ENCODE results near the gene COL11A1. TPM values are rescaled to one million over a fixed set of nuclear protein-coding genes. Genes with fewer than 3 reads are reported as not detected.
A peak's percentile ranks its signal among the peaks of the same experiment; 100 is the strongest.

COL11A1 gene
- total RNA-seq (2014; rRNA removed; shearing (Covaris generic)) (0.22 TPM in 1 of 2 replicates, not detected in the other), total RNA-seq (2022) (not detected in 2 replicates), Bru-seq, nascent RNA (percentile 0 among the genes with signal in this experiment), BruChase-seq, experiment 1, labeled RNA remaining after a 6-hour chase (not detected), BruChase-seq, experiment 2, labeled RNA remaining after a 2-hour chase (percentile 1 among the genes with signal in this experiment)
- long read RNA-seq: 0 reads

GRCh38 chr1:103108376-103109150, at the start of gene COL11A1:
Gene COL11A1 (minus strand): TSS chr1:103108522. CDS start chr1:103108178, 344 bp downstream.
- Histone ChIP-seq H3K4me3 (ENCODE audit: low read depth, low read length, poor library complexity, severe bottlenecking) (no peak within 1 kb of the TSS), H3K36me3 (ENCODE audit: insufficient read depth, low read length) (no peaks in the 10 kb centered on the region), H3K9me2 (ENCODE audit: insufficient read depth, low read length) (no peaks in the 10 kb centered on the region), H2AFZ (ENCODE audit: low read length) (no peak within 1 kb of the TSS), H3K4me2 (ENCODE audit: low read length) (no peak within 1 kb of the TSS), H4K20me1 (ENCODE audit: insufficient read depth, low read length) (no peaks in the 10 kb centered on the region), H3K9me3 (ENCODE audit: low read length) (no peaks in the 10 kb centered on the region), H3K27ac (ENCODE audit: low read depth, low read length, poor library complexity, severe bottlenecking) (no peak within 1 kb of the TSS), H3K4me1 (ENCODE audit: insufficient read depth, low read length, poor library complexity, severe bottlenecking) (no peaks in the 10 kb centered on the region), H3K79me2 (ENCODE audit: insufficient read depth, low read depth, low read length) (no peaks in the 10 kb centered on the region)
- no TSS peak for BruUV-seq (replicated peaks)
- ChIA-PET CTCF (ENCODE audit: unreplicated experiment) (no interaction called here), POLR2A (interaction anchor here (0.7 kb wide), 1 partner anchor 414 kb away, joined by 3 read pairs; no protein-coding TSS in a partner anchor)
- no peak for DNase-seq (ENCODE audit: low spot score)
- TF ChIP-seq CTCF (conservative IDR thresholded peaks at IDR 0.05; ENCODE audit: low read length) (no peak), EZH2phosphoT487 (IDR thresholded peaks at IDR 0.05; ENCODE audit: borderline replicate concordance, low read depth, low read length) (no peak)
- intact Hi-C loops (cut with micrococcal nuclease; ENCODE audit: unreplicated experiment): loop anchor here (5.0 to 10.0 kb wide), 2 partner anchors 126 to 354 kb away; no protein-coding TSS in a partner anchor

GRCh38 chr1:103156966-103157365, 48.6 kb upstream of the COL11A1 start:
- H2AFZ ChIP-seq (ENCODE audit: low read length): no peak overlapping the region
- intact Hi-C loops (cut with micrococcal nuclease; ENCODE audit: unreplicated experiment): no loop called here
- POLR2A ChIA-PET: interaction anchor here (0.6 to 1.1 kb wide), 4 partner anchors 9 to 206 kb away, joined by 3 read pairs; no protein-coding TSS in a partner anchor

More at GRCh38 chr1:103156966-103157365, 48.6 kb upstream of the COL11A1 start:
- no peaks in the 10 kb centered on the region for H3K36me3 ChIP-seq (ENCODE audit: insufficient read depth, low read length)
- DNase-seq (ENCODE audit: low spot score): no peak
- no peaks in the 10 kb centered on the region for H3K9me2 ChIP-seq (ENCODE audit: insufficient read depth, low read length)
- H3K4me1 ChIP-seq (ENCODE audit: insufficient read depth, low read length, poor library complexity, severe bottlenecking): no peaks in the 10 kb centered on the region
- CTCF ChIA-PET (ENCODE audit: unreplicated experiment): interaction anchor here (1.2 kb wide), 1 partner anchor 8 kb away, joined by 3 read pairs; no protein-coding TSS in a partner anchor
- H3K4me3 ChIP-seq (ENCODE audit: low read depth, low read length, poor library complexity, severe bottlenecking): no peak overlapping the region
- H3K79me2 ChIP-seq (ENCODE audit: insufficient read depth, low read depth, low read length): no peaks in the 10 kb centered on the region
- no peak for TF ChIP-seq CTCF (conservative IDR thresholded peaks at IDR 0.05; ENCODE audit: low read length)
- TF ChIP-seq EZH2phosphoT487 (IDR thresholded peaks at IDR 0.05; ENCODE audit: borderline replicate concordance, low read depth, low read length): no peak
- no TSS peak for BruUV-seq (replicated peaks)
- H3K9me3 ChIP-seq (ENCODE audit: low read length): no peaks in the 10 kb centered on the region
- no peak overlapping the region for H3K4me2 ChIP-seq (ENCODE audit: low read length)
- H4K20me1 ChIP-seq (ENCODE audit: insufficient read depth, low read length): no peaks in the 10 kb centered on the region
- no peak overlapping the region for H3K27ac ChIP-seq (ENCODE audit: low read depth, low read length, poor library complexity, severe bottlenecking)
